Psoas muscle (tissue), 8 donors: Measurements from ENCODE around the gene USP17L21. TPM values are rescaled to one million over a fixed set of nuclear protein-coding genes. Genes with fewer than 3 reads are reported as not detected.
"Not testable (repeated sequence)": the region's sequence is repeated elsewhere in the genome, so short reads cannot be mapped to it uniquely, and the experiment has no call there.

Experiments used
- ATAC-seq, 4 donors: fragments of 200-7000 bp; cut with Tn5 transposase; one replicate each; pipeline ENCODE4 v1.9.1; 2020; ENCODE audit warnings: moderate library complexity in 3 of 4, mild to moderate bottlenecking in 2 of 4
- DNase-seq, 2 donors: peaks; one replicate each; pipeline ENCODE4 v3.0.0-alpha.2; 2020
- H3K27ac ChIP-seq: fragments of 200-600 bp; one replicate; pipeline ENCODE4 v1.8.0; 2022
- H3K27me3 ChIP-seq, 3 donors: fragments of 200-600 bp in 1 of 3; one replicate each; pipeline versions ENCODE4 v1.6.1 to v1.8.0; 2013 to 2022; ENCODE audit warnings: low read length in 2 of 3, mild to moderate bottlenecking in 2 of 3, moderate library complexity in 1 of 3; ENCODE audit not compliant: insufficient read depth in 3 of 3
- H3K36me3 ChIP-seq, 2 donors: fragments of 200-600 bp in 1 of 2; one replicate each; pipeline versions ENCODE4 v1.6.1 to v1.8.0; 2013 to 2022; ENCODE audit warnings: low read depth in 1 of 2, mild to moderate bottlenecking in 1 of 2, moderate library complexity in 1 of 2; ENCODE audit not compliant: insufficient read depth in 1 of 2
- H3K4me1 ChIP-seq: fragments of 200-600 bp; one replicate; pipeline ENCODE4 v1.8.0; 2022
- H3K4me3 ChIP-seq: fragments of 200-600 bp; one replicate; pipeline ENCODE4 v1.8.0; 2022; ENCODE audit warnings: mild to moderate bottlenecking
- H3K9me3 ChIP-seq: fragments of 200-600 bp; one replicate; pipeline ENCODE4 v1.8.0; 2022
- WGBS, 3 donors: extraction: QIAGEN DNeasy Blood & Tissue Kit; methylation state at CpG; one replicate each; pipeline versions ENCODE4 v1.1.6 to v1.1.7; 2013; 5-methylcytosine and 5-hydroxymethylcytosine counted together
- intact Hi-C, 2 donors: fragments of 100-400 bp; cut with DNase I; formaldehyde crosslinking; loops; one replicate each; pipeline versions ENCODE4 v1.11.0 to v1.14.2; 2022
- polyA plus RNA-seq, 3 donors: library from polyadenylated mRNA; stranded (reverse); fragments of 200-250 nt; gene quantifications; one replicate each; pipeline ENCODE4 v1.2.3, GENCODE V29; 2013
- total RNA-seq, 4 donors: library from RNA; stranded (reverse); fragmentation: NEBNext Ultra II Directional in 2 of 4; extraction: Animal tissue kit (Norgen Biotek cat#: 25700) in 2 of 4; gene quantifications; one replicate each; pipeline versions ENCODE4 v1.2.1 to v1.2.4, GENCODE V29; 2021 to 2023
- donor health status: healthy with polysubstance abuse.
- donor health status: DM: no; HTN: no; CAD: no; lungs with moderate emphysema.
- donor health status: Bipolar disorder and iron deficiency.
- donor health status: healthy.
- donor health status: DM: yes; HTN: yes; CAD: no.
- donor health status: DM: no; HTN: no; CAD: no.
- donor health status: DM: no; HTN: no; CAD: no.
- donor health status: DM: yes; HTN: yes; CAD: no.

The USP17L21 gene
- total and polyA plus RNA-seq, 7 donors: not detected

- ATAC-seq, DNase-seq, H3K4me3 ChIP-seq, H3K9me3 ChIP-seq, H3K36me3 ChIP-seq, intact Hi-C loops, H3K27me3 ChIP-seq, H3K4me1 ChIP-seq, H3K27ac ChIP-seq: not testable (repeated sequence)
- WGBS, 3 donors: no CpG with 5 or more reads among the region's 13 CpGs
Observed at GRCh38 chr4:9253078-9253477, 9.6 kb upstream of the USP17L21 start, which contains the start of gene USP17L19. TSS of gene USP17L19 (plus strand) at chr4:9253378. CDS start at chr4:9253378, 0 bp downstream.

- not testable (repeated sequence) for H3K4me1 ChIP-seq
Observed at GRCh38 chr4:9257824-9258223, 4.8 kb upstream of the USP17L21 start, which contains the start of gene USP17L20. TSS of gene USP17L20 (plus strand) at chr4:9258124. CDS start at chr4:9258124, 0 bp downstream.

GRCh38 chr4:9267319-9267718 lies 4.6 kb downstream of the USP17L21 start, which contains the start of gene USP17L22:
TSS of gene USP17L22 (plus strand) at chr4:9267619. CDS start at chr4:9267619, 0 bp downstream.
- intact Hi-C loops, H3K27ac ChIP-seq, H3K4me1 ChIP-seq, DNase-seq, H3K4me3 ChIP-seq, H3K36me3 ChIP-seq, H3K9me3 ChIP-seq, ATAC-seq, H3K27me3 ChIP-seq: not testable (repeated sequence)
- WGBS, 3 donors: no CpG with 5 or more reads among the region's 15 CpGs

More at GRCh38 chr4:9257824-9258223, 4.8 kb upstream of the USP17L21 start, which contains the start of gene USP17L20:
- ATAC-seq, H3K9me3 ChIP-seq, H3K36me3 ChIP-seq, H3K4me3 ChIP-seq, intact Hi-C loops, H3K27ac ChIP-seq, H3K27me3 ChIP-seq, DNase-seq: not testable (repeated sequence)
- WGBS, 3 donors: no CpG with 5 or more reads among the region's 15 CpGs

- H3K27ac ChIP-seq, H3K27me3 ChIP-seq, H3K9me3 ChIP-seq, H3K36me3 ChIP-seq, intact Hi-C loops, ATAC-seq, H3K4me1 ChIP-seq, H3K4me3 ChIP-seq: not testable (repeated sequence)
- 81 to 87% (median 83%) methylated on average over 4 to 5 of the region's 10 CpGs for WGBS, 3 donors
- peak; percentile 12 to 64 for DNase-seq
Observed at GRCh38 chr4:9271719-9272118, 9.0 kb downstream of the USP17L21 start.

Other genes starting within 250 kb of the USP17L21 start
- not detected for gene FAM90A26, start 92.5 kb upstream of the USP17L21 start, total RNA-seq
- not detected for gene FAM90A26, start 92.5 kb upstream of the USP17L21 start, polyA plus RNA-seq
- gene USP17L10, start 52.2 kb upstream of the USP17L21 start, total RNA-seq: not detected
- gene USP17L10, start 52.2 kb upstream of the USP17L21 start, polyA plus RNA-seq: not detected
- gene USP17L11, start 47.5 kb upstream of the USP17L21 start, total RNA-seq: not detected
- not detected for gene USP17L11, start 47.5 kb upstream of the USP17L21 start, polyA plus RNA-seq
- gene USP17L12, start 42.7 kb upstream of the USP17L21 start, total RNA-seq: not detected
- gene USP17L12, start 42.7 kb upstream of the USP17L21 start, polyA plus RNA-seq: not detected
- not detected for gene USP17L13, start 38.0 kb upstream of the USP17L21 start, total RNA-seq
- gene USP17L13, start 38.0 kb upstream of the USP17L21 start, polyA plus RNA-seq: not detected
- not detected for gene USP17L15, start 28.5 kb upstream of the USP17L21 start, total RNA-seq
- gene USP17L15, start 28.5 kb upstream of the USP17L21 start, polyA plus RNA-seq: not detected
- not detected for gene USP17L17, start 19.0 kb upstream of the USP17L21 start, total RNA-seq
- gene USP17L17, start 19.0 kb upstream of the USP17L21 start, polyA plus RNA-seq: not detected
- not detected for gene USP17L18, start 14.2 kb upstream of the USP17L21 start, total RNA-seq
- gene USP17L18, start 14.2 kb upstream of the USP17L21 start, polyA plus RNA-seq: not detected
- gene USP17L19, start 9.5 kb upstream of the USP17L21 start, total RNA-seq: not detected
- gene USP17L19, start 9.5 kb upstream of the USP17L21 start, polyA plus RNA-seq: not detected
- not detected for gene USP17L20, start 4.7 kb upstream of the USP17L21 start, total RNA-seq
- gene USP17L20, start 4.7 kb upstream of the USP17L21 start, polyA plus RNA-seq: not detected
- not detected for gene USP17L22, start 4.7 kb downstream of the USP17L21 start, total RNA-seq
- not detected for gene USP17L22, start 4.7 kb downstream of the USP17L21 start, polyA plus RNA-seq
- gene USP17L24, start 62.3 kb downstream of the USP17L21 start, total RNA-seq: not detected
- gene USP17L24, start 62.3 kb downstream of the USP17L21 start, polyA plus RNA-seq: not detected
- gene USP17L25, start 67.0 kb downstream of the USP17L21 start, total RNA-seq: not detected
- gene USP17L25, start 67.0 kb downstream of the USP17L21 start, polyA plus RNA-seq: not detected
- not detected for gene USP17L26, start 71.8 kb downstream of the USP17L21 start, total RNA-seq
- gene USP17L26, start 71.8 kb downstream of the USP17L21 start, polyA plus RNA-seq: not detected
- not detected for gene USP17L5, start 76.5 kb downstream of the USP17L21 start, total RNA-seq
- not detected for gene USP17L5, start 76.5 kb downstream of the USP17L21 start, polyA plus RNA-seq
- not detected for gene USP17L27, start 81.3 kb downstream of the USP17L21 start, total RNA-seq
- not detected for gene USP17L27, start 81.3 kb downstream of the USP17L21 start, polyA plus RNA-seq
- not detected for gene USP17L28, start 86.0 kb downstream of the USP17L21 start, total RNA-seq
- gene USP17L28, start 86.0 kb downstream of the USP17L21 start, polyA plus RNA-seq: not detected
- not detected for gene USP17L29, start 90.8 kb downstream of the USP17L21 start, total RNA-seq
- gene USP17L29, start 90.8 kb downstream of the USP17L21 start, polyA plus RNA-seq: not detected
- not detected for gene USP17L30, start 100.3 kb downstream of the USP17L21 start, total RNA-seq
- gene USP17L30, start 100.3 kb downstream of the USP17L21 start, polyA plus RNA-seq: not detected
- not detected for gene DEFB131A, start 181.5 kb downstream of the USP17L21 start, total RNA-seq
- gene DEFB131A, start 181.5 kb downstream of the USP17L21 start, polyA plus RNA-seq: not detected